ENCODE results near the gene SPATA1.

Gene SPATA1

GRCh38 chr1:84598418-84598817 lies 92.2 kb downstream of the SPATA1 start:
- DNase-seq, result no peak

- no peak for DNase-seq
Observed at GRCh38 chr1:84598846-84599741, 92.9 kb downstream of the SPATA1 start.

GRCh38 chr1:84600796-84601195 lies 94.6 kb downstream of the SPATA1 start:
- DNase-seq, result no peak

GRCh38 chr1:84603223-84603622 lies 97.0 kb downstream of the SPATA1 start:
- no peak for DNase-seq

GRCh38 chr1:84603941-84604830 lies 98.0 kb downstream of the SPATA1 start:
- no peak for DNase-seq

GRCh38 chr1:84605157-84605556 lies 99.0 kb downstream of the SPATA1 start:
- no peak for DNase-seq

GRCh38 chr1:84606977-84607376 lies 100.8 kb downstream of the SPATA1 start:
- DNase-seq, result no peak

GRCh38 chr1:84611091-84611490 lies 104.9 kb downstream of the SPATA1 start:
- DNase-seq, result no peak

- DNase-seq, result no peak
Observed at GRCh38 chr1:84611796-84612195, 105.6 kb downstream of the SPATA1 start.

- DNase-seq, result no peak
Observed at GRCh38 chr1:84613026-84613425, 106.8 kb downstream of the SPATA1 start.

GRCh38 chr1:84613887-84614286 lies 107.7 kb downstream of the SPATA1 start:
- no peak for DNase-seq

- no peak for DNase-seq
Observed at GRCh38 chr1:84615790-84616189, 109.6 kb downstream of the SPATA1 start.
